ENCODE measurements around the gene ZNF598.
A peak's percentile ranks its signal among the peaks of the same experiment; 100 is the strongest.

DNA sequence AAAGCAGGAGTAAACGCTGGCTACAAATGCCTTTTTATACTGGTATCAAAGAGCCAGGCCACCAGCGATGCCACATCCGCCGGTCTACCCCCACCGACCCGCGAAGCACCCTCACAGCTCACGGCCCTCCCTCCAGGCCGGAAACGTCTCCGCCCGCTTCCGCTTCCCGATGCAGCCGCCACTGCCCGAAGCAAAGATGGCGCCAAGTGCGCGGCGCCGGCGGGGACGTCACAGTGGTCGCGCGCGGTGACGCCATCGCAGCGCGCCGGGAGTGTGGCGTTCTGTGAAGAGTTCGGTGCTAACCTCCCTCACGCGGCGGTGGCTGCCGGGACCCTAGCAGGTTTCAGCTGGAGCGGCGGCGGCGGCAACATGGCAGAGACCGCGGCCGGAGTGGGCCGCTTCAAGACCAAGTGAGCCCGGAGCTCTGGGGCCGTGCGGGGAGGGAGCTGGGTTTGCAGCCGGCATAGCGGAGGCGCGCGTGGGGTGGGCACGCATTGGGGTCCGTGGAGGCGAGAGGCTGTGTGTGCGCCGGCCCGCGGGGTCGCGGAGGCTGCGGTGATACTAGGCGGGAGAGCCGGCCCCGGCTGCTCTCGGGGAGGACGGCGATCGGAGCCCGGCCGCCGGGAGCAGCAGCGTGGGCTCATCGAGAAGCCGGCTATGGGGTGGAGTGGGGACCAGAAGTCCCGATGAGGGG lies 37.7 kb downstream of the ZNF598 start, which contains the start of gene TBL3:
- TF ChIP-seq CTCF (IDR thresholded peaks at IDR 0.05) (peak in 1 of 3 experiments; percentile 18), POLR2A (IDR thresholded peaks at IDR 0.05) (peak; percentile 50)

Data from testis (tissue), 2 donors.